Activated naive CD4-positive, alpha-beta T cell (primary cell): ENCODE measurements around the gene CCDC182.

Source experiments
- DNase-seq, 4 experiments: peaks; one replicate each; lab custom pipeline; 2025; lab: John Stamatoyannopoulos, UW

Gene CCDC182

DNA sequence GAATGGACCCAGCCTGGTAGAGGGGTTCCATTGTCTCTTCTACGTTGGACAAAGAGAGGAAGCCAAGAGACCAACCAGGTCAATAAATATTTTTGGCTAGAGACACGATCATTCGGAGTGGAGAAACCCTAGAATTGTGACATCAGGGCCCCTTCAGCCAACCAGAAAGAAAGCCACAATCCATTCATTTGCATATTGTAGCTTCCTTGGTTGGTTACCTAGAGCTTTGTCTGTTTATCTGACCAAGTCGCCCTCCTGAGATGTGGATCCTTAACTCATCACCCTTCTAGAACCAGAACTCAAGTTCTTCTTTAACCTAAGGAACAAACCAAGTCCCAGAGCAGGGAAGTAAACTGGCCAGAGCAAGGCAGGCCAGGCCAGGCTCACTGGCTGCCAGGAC, at the start of gene CCDC182:
TSS of gene CCDC182 (minus strand) at position 58 of the 400 bp plus-strand sequence. CDS start at position 31, 27 bp downstream.
- no peak for DNase-seq

DNA sequence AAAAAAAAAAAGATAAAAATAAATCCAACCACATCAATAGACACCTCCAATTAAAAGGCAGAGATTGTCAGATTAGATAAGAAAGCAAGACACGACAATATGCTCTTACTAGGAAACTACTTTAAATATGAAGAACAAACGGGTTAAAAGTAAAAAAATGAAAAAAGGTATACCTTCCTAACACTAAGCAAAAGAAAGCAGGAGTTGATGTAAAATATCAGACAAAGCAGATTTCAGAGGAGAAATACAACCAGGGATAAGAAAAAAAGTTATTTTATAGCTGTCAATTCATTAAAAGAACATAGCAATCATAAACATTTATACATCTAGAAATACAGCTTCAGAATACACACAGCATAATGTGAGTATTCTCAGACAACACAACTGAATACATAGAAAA, 49.7 kb upstream of the CCDC182 start:
- DNase-seq: no peak

DNA sequence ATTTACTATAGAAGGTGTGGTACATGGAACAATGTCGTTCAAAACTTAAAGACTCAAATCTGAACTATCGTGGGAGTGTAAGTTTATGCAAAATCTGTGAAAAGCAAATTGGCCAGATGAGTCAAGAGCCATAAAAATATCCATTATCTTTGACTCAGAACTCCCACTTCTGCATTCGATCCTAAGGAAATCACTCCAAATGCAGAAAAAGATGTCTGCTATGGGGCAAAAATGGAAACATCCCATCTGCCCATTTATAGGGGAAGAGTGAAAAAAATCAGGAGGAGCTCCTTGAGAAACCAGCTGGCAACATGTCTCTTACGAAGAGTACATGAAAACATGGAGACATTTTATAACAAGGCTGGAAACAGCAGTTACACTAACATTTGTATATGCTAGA, 43.6 kb upstream of the CCDC182 start:
- DNase-seq: no peak

DNA sequence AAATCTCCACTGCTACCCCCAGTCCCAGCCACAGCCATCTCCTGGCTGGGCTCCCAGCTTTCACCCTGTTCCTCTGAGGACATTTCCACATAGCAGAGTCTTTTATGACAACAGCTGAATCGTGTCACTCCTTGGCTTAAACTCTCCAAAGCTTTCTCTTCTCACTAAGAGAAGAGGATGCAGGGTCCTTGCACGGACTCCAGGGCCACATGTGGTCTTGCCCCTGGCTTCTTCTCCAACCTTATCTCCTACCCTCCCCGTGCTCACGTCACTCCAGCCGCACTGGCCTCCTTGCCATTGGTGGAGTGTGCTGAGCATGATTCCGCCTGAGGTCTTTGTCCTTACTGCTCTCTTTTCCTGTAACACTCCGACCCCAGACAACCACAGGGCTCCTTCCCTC, 39.9 kb upstream of the CCDC182 start:
- no peak for DNase-seq

DNA sequence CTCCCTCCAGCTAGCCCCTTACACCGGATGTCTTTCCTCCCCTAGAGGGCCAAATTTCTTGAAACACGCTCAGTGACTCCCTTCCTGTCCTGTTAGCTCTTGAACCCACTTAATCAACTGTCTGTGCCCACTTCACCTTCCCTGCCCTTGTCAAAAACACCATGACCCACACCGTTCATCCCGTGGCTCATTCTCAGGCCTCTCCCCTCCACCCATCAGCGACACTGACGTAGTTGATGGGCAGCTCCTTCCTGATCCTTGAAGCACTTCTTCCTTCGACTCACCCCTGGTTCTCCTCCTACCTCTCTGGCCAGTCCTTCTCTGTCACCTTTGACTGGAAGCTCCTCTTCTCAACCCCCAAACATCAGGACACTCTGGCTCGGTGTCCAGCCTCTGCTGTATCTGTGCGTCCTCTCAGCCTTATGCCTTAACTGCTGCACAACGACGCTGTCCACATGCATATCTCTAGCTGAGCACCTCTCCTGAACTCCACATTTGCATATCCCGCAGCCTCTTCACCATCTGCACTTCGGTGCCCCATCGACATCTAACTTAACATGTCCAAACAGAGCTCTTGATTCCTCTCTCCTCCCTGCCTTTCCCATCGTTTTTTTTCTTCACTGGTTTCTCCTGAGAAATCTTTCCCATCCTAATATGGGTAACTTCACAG, 39.3 kb upstream of the CCDC182 start:
- no peak for DNase-seq

DNA sequence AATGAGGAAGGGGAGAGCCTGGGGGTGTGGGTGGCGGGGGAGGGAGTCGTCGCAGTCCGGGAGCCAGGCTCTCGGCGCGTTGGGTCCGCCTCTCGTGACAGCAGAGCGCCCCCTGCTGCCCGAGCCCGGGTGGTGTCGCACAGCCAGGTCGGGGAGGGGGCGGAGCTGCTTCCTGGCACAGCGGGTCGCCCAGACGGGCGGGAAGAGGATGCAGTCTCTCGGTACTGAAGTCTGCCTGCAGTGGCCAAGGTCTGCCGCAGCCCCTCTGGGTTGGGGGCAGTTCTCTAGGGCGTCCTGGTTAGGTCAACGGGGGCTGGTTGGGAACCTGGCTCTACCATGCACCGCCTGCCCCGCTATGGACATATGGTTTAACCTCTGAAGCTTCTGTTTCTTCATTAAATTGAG, 38.2 kb upstream of the CCDC182 start:
- peak; percentile 45 to 73 (median 58) for DNase-seq

DNA sequence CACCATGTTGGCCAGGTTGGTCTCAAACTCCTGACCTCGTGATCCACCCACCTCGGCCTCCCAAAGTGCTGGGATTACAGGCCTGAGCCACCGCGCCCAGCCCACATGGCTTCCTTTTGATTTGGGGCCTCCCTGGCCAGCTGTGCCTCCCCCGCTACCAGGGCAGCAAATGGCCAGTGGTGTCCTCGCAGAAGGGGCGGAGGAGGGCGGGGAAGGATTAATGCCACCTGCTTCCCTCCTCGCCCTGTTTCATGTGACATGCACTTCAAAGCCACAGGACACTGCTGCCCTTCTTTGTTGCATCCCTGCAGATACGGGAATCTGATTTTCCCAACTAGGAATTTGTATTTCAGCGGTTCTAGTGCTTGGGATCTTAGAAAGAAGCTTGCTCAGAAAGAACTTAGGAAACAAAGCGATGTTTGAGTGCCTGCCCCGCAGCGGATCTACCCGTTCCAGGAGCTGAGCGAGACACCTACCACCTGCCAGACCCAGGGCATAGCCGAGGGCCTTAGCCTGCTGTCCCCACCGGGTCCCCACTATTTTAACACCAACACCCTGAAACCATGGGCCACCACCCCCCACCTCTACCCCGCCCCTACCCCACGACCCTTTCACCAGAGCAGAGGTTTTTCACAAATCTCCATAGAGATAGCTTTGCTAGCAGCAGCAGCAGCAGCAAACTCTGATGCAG, 37.7 kb upstream of the CCDC182 start:
- no peak for DNase-seq

DNA sequence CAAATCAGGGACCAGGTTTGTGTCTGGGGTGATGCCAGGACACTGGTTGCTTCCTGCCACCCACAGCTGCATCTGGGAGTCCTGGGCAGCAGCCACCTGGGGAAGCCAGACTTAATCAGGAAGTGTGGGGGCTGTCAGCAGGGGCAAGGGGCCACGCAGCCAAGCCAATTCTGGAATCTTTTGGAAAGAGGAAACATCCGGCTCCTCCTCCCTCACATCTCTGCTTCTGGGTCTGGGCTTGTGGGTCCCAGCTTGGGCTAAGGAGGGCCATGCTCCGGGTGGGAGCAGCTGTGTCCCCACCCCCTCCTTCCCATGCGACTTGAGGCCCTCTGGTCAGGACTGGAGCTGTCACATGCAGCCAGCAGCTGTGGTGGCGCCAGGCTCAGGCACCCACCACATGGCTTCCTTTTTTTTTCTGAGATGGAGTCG, 37.0 kb upstream of the CCDC182 start:
- DNase-seq: no peak

DNA sequence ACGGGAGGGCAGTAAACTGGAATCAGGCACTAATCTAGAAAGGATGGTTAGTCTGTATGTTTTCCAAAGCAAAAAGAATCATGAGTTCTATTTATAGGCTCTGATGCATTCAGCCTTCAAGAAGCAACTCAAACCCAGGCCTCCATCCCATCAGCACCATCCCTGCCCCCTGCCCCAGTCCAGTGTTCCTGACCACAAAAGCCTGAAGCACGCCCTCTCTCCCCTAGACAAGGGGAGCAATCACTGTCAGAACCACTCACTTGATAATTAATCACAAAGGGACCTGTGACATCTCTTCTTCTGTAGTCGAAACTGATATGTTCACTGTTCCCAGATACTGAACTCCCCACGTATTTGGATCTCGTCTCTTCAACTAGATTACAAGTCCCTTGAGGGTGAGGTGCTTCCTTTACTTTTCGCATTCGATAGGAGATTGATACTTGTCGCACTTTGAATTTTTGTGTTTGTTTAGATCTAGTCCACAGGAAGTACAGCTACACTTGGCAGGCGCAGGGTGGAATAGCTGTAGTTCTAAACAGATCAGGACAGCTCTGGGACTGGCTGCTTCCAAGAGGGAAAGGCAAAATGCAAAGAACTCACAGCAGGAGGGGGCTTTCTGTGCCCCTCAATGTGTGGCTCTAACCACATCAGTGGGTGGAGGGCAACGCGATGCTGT, 36.4 kb upstream of the CCDC182 start:
- no peak for DNase-seq

DNA sequence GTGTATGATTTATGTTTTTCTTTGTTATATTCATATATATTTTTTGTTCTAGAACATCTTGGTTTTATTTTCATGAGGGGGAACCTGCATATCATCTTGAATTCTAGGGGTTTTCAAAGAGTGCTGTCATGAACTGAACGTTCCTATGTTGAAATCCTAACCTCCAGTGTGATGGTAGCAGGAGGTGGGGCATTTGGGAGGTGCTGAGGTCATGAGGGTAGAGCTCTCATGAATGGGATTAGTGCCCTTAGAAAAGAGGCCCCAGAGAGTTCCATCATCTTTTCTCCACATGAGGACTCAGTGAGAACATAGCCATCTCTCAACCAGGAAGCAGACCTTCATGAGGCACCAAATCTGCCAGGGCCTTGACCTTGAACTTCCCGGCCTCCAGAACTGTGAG, 34.6 kb upstream of the CCDC182 start:
- no peak for DNase-seq

DNA sequence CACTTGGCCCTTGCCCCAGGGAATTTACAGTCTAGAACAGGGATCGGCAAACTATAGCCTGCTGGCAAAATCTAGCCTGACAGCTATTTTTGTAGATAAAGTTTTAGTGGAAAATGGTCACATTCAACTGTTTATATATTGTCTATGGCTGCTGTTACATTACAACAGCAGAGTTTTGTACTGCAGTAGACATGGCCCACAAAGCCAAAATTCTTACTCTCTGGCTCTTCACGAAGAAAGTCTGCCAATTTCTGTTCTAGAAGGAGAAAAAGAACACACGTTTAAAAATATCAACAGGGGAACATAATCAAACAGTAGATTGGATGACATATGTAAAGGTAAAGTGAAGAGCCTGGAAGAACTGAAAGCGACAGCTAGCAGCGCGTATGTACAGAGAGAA, 33.2 kb upstream of the CCDC182 start:
- DNase-seq: no peak

DNA sequence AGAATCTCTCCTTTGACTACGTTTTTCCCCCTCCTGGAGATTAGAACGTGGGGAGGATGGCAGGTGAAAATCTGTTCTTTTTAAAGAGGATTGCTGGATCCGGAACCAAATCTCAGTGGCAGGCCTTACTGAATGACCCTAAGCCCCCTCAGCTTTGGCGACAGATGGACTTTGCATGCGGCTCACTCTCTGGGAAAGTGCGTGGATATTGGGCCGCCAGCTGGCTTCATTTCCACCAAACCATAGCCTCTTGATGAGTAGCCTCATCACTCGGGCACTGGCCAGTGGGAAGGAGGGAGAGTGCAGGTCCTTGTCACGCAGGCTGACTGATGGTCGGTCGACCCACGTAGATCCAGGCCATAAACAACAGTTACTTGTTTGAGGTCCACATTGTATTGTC, 31.3 kb upstream of the CCDC182 start:
- DNase-seq: no peak

DNA sequence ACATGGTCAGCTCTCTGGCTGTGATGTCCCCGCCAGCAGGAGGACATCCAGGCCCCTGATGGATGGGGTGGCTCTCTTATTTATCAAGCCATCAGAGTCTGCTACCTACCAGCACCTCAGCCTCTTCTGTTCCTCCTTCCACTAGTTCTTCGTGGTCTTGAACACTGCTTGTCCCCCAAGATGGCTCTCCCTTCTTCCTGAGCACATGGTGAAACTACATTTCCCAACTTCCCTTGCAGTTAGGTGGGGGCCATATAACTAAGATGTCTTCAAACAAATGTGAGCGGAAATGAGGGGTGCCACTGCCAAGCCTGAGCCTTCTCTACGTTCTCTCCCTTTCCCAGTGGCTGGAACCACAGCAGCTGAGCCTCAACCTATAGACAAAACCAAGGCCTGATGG, 29.8 kb upstream of the CCDC182 start:
- no peak for DNase-seq

DNA sequence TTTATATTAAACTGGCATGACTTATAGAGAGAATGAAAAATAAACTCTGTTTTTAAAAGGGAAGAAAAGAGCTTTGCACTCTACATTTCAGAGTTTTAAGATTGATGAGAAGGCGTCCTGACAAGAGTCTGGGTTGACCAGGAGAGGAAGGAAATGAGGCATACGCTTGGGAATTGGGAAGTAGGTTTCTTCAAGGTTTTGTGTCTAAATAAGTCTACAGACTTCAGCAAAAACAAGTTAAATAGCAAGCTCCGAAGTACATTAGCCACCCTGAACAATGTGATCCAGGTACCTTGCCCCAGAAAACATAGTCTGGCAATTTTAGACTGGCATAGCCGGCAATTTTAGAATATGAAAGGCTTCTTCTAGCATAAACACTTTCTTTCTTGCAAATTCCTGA, 28.5 kb upstream of the CCDC182 start:
- DNase-seq: no peak

DNA sequence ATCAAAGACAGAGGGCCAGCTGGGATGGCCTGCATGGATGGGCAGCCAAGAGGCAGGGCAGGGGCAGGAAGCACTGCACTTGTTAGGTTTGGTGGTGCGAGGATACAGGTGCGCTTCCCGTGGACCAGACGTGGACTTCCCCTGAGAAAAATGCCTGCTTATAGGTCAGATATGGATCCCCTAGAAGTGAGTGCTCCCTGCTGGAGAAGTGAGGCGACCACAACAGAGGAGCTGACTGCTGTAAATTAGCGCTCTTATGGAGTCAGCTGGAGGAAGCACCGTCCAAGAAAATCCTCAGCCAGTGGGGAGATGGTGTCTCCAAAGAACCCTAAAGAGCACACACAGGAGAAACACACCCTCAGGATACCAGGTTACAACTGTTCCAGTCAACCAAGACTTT, 27.7 kb upstream of the CCDC182 start:
- no peak for DNase-seq

DNA sequence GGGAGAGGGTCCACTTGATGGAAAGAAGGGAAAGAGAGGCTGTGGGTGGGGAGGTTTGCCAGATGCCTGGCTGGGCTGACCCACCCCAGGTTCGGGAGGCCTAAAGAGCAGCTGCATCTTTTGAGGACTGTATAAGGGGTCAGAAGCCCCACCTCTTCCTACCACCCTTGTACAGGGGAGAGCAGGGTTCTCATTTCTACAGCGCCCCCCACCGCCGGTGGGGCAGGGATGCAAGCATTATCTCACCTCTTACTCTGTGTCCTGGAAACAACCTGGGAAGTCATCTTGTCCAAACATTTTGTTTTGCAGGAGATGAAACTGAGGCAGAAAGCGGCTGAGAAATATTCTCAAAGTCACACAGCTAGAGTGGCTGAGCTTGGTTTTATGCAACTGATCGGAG, 22.5 kb upstream of the CCDC182 start:
- no peak for DNase-seq

DNA sequence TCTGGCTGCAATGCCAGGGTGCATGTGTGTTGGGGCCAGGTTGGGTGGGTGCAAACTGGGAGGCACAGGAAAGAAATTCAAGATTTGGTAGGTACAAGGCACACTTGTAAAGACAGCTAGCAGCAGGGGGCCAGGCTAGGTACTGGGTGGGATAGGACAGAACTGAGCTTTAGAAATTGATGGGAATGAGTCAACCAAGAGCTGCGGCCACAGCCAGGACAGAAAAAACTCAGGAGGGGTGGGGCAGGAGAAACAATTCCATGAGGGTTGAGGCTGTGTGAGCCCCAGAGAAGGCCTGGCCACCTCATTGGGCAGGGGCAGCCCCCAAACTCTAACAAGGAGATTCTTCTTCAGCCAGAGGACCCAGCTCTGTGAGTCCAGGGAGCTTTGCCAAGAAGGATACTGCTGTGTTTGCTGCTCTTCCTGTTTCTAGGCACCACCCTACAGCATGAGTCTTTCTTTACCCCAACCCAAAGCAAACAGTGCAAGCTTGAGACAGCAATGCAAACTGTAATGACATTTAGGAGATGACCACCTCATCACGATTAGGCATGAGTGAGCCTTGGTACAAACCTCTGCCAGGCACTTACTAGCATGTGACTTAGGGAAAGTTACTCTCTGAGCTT, 21.3 kb upstream of the CCDC182 start:
- DNase-seq: no peak

DNA sequence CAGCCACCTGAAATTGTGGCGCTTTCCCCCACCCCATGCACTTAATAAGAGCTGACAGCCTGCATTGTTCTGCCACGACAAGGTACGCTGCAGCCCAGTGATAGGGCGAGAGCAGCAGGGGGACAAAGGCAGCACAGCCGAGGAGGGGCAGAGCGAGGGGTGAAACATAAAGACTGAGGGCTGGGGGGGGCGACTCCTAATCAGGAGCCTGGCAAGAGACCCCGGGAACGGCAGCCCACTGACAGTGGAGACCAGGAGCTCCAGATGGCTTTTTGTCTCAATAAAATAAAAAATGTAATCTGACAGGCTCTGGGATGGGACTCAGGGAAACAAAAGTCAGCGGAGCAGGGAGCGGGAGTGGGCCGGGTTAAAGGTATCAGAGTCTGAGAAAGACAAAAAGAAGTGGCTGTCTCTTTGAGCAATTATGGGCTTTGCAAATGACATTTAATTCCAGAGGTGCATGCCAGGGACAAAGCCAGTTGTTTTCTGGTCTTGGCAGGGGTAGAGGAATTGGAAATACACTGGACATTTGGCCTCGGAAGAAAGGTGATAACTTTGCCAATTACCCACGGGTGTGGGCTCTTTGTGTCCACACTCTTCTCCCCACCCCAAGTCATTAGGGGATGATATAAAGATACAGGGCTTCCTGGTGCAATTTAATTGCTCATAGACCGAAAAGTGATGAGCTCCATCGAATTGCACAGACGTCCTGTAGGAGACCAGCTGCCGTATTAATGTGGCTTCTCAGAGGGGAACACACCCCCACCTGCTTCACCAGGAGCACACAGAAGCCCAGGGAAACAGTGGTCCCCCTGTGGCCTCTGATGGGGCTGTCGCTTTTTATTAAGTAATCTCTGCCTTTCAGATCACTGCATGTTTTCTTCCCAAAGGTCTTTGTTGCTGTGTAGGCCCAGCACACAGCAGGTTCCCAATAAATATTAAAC, 17.6 kb upstream of the CCDC182 start:
- no peak for DNase-seq

DNA sequence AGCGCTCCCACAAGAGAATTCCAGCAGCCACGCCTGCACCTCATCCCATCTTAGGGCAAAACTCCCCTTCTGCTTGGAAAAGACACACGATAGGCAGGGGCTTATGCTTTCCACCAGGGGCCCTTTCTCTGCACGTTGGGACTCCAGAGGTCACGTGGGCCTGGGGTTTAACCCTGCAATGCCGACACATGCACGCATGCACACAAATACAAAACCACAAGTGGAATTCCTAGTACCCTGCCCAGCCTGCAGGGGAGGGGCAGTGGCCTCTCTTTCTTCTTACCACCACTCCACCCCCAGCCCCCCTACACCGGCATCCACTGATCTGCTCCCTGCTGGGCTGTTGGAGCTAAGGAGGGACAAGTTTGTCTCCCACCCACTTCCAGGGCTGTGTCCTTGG, 16.8 kb upstream of the CCDC182 start:
- DNase-seq: no peak

DNA sequence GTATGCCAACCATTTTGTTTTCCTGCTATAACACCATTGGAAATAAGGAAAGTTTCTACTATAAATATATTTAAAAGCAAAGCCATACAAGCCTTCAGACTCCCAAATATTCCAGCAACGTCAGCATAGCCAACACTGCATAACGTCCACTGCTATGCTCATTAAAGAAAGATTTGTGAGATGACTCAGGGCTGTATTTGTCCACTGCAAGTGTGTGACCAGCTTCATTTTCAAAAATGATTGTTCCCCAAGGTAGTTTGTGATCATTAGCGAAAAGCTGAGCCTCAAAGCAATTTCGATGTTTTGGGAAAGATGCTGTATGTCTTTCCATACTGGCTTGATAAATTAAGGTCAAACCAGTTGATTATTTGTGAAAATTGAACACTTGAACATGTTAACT, 14.9 kb upstream of the CCDC182 start:
- no peak for DNase-seq

DNA sequence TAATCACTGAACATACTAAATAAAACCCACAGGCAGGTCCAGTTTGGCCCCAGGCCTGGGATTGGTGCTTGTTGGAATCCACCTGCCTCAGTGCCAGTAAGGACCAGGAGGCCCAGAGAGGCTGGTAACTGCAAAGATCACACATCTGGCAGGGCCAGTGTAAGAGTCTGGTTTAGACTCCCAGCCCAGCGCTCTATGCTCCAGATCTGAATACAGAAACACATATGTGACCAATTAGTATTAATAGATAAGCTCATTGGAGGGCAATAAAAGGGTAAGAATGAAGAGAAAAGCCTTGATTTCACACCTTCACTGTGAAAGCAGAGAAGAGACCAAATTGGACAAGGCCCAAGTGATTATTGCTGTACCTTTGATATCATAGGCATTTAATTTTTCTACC, 13.6 kb upstream of the CCDC182 start:
- DNase-seq: no peak

DNA sequence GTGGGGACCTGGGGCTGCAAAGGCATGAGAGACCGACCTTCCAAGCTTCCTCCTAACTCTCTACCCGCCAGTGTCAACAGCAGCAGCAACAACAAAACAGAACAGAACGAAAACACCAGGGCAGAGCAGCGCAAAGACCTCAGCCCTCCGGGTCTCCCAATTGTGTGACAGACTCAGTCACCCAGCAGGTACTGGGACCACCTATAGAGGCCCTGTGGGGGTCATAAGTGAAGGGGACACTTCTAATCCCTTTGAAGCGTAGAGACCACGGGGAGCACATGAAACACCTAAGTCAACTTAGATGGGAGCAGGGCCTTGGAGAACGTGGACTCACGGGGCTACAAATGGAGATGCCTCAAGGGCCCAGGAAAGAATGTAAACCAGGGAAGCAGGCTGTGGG, 12.6 kb upstream of the CCDC182 start:
- no peak for DNase-seq
